Stimulated activated CD4-positive, alpha-beta T cell treated with anti-CD3 and anti-CD28 coated beads, Interleukin-4, amount 100 ng/mL, for 24 hours (primary cell): Measurements from ENCODE around the gene RNF7.
"Not testable (repeated sequence)": the region's sequence is repeated elsewhere in the genome, so short reads cannot be mapped to it uniquely, and the experiment has no call there.

Source experiments
- DNase-seq: peaks from one replicate; pipeline ENCODE4 v3.0.0-alpha.2; 2020

Gene RNF7

DNA sequence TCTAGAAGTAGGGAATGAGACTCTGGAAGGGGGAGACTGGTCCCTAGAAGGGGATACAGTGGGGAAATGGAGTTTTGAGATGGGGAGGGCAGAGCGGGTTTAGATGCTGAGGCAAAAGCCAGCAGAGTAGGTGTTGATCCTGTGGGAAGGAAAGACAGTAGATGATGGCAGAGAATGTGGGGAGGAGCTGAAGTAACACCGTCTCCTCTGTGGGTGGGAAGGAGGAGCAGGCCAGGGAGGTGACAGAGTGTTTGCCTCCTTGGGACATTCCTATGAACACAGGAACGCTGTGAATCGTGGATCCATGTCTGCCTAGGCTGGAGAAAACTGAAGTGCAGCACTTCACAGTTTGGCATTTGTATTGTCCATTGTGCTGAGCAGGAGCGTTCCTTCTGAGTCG is 45.5 kb downstream of the RNF7 start:
- no peak for DNase-seq

DNA sequence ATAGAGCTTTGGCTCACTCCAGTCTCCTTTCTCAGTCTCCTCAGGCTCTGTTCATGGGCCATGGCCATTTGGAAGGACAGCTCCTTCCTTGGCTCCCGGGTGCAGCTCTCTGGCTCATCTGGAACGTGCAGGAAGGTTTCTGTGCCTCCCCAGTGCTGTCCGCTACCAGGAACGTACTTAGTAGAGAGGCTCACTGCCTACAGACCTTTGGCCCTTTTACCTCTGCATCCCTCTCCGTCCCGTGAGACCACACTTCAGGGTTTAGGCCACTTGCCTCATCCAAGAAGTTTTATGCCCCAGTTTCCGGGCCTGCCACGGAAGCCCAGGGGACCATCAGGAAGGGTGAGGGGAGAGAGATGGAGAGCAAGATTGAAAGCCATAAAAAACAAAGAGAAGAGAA is 46.0 kb downstream of the RNF7 start:
- DNase-seq: no peak

DNA sequence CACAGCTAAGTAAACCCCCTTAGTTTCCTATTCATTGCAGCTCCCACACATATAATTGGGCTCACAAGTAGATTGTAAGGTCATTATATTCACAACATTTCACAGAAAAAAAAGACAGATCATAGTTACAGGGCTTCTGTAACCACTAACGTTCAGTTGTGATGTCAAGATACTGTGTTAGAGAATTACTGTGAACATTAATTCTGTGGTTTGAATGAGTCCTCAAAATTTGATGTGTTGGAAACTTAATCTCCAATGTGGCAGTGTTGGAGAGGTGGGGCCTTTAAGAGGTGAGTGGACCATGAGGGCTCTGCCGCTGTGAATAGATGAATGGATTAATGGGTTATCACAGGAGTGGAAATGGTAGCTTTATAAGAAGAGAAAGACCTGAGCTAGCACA is 46.4 kb downstream of the RNF7 start:
- DNase-seq: no peak

DNA sequence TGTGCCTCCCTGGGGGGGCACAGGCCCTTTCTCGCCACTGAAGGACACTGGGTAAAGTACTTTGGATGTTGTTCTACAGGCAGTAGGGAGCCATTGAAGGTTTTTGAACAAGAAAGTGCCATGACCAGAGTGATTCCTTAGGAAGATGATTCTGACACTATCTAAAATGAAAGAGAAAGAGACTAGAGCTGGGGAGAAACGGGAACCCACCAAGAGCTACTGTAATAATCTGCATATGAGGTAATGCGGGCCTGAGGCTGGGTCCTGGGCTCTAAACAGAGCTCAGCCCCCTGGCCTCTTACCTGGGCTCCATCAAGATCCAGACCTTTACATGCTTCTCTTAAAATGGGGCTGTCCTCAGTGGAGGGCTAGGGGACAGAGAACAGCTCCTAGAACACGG is 50.1 kb downstream of the RNF7 start:
- no peak for DNase-seq

DNA sequence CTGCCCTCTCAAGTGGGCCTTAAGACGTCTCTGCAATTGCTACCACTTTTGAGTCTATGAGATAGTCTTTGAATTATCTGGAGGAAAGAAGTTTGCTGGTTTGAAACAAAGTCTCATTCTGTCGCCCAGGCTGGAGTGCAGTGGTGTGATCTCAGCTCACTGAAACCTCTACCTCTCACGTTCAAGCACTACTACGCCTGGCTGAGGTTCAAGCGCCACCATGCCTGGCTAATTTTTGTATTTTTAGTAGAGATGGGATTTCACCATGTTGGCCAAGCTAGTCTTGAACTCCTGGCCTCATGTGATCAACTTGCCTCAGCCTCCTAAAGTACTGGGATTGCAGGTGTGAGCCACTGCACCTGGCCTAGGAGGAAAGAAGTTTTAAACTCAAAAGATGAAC is 50.7 kb downstream of the RNF7 start:
- not testable (repeated sequence) for DNase-seq

DNA sequence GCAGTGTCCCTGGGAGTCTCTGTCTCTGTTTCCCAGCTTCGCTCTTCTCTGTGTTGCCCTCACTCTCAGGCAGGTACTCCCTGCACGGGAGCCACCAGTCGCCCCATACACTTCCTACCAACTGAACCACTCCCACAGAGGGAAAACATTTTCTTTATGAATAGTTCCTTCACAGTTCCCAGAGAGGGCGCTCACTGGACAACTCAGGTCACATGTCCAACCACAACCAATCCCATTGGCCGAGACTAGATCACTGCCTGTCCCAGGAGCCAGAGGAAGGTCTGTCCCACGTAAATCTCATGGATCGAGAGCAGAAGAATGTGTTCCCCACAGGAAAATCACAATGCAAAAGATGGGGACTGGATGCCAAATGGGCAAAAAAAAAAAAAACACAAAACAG is 51.2 kb downstream of the RNF7 start:
- no peak for DNase-seq

DNA sequence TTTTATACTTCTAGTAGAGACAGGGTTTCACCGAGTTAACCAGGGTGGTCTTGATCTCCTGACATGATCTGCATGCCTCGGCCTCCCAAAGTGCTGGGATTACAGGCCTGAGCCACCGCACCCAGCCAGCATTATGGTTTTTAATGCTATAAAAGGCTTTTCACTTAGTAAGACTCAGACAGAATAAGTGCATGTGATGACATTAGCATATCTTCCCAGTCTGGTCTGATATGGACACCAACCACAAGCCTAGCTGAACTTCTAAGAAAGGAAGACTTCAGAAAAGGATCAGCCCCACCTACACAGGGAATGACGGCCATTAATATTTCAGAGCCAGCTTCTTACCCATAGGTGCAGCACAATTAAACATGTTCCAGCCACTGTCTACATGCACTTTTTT is 52.1 kb downstream of the RNF7 start:
- DNase-seq: no peak

DNA sequence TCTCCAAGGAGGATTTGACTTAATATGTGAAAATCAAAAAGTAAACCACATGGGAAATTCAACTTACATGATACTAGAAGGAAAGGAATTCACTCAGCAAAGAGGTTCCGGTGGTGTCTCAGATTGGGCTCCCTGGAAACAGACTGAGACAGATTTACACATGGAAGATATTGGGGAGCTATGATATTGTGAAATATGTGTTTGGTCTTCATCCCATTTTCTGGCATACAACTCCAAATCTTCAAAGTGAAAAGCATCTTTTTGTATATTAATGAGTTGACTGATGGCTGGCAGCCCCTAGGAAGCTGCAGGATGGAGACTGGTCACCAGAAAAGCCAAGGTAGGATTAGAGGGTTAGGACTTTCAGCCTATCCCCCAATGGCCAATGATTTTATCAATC is 54.4 kb downstream of the RNF7 start:
- DNase-seq: no peak

DNA sequence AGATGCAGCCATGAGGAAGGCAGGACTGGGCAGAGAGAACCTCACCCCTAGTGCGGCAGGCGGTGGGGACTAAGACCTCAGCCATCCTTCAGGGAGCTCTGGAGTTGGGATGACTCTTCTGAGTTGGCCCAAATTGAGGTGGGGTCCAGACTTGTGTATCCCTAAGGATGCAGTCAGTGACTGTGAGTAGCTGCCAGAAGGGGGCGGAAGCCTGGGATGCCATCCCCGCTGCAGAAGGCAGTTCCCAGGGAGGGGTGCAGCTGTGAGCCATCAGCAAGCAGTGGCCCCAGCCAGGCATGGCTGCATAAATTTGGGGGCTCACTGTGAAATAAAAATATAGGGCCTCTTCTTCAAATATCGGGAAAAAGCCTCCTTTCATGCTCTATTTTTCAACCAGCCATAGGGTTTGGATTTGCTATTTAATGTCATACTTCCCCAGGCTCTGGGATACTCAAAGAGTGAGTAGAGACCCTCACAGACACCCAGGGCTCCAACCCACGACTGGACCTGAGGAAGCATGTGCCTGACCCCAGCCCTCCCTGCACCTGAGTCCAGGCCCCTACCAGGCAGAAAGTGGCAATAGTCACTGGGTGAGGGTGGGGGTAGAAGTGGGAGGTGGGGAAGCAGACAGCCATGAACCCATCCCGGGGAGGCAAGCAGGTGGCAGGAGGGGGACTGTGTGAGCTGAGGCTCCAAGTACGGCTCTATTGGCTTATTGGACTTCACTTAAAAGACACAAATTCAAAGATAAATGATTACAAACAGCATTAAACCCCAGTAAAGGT is 55.6 kb downstream of the RNF7 start:
- DNase-seq: no peak

DNA sequence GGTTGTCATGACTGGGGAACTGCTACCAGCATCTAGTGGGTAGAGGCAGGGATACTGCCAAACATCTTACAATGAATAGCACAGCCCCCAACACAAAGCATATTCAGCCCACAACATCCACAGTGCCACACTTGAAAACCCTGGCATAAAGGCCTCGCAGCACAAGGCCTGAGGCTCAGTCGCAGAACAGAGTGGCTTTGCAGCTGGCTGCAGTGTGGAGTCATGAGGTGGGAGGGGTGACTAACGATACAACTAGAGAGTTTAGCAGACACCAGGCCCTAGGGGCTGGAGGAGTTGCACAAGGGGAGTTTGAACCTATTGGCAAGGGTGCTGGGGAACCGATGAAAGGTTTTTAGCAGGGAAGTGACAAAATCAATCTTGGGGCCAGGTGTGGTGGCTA is 57.2 kb downstream of the RNF7 start:
- peak; percentile 32 for DNase-seq

DNA sequence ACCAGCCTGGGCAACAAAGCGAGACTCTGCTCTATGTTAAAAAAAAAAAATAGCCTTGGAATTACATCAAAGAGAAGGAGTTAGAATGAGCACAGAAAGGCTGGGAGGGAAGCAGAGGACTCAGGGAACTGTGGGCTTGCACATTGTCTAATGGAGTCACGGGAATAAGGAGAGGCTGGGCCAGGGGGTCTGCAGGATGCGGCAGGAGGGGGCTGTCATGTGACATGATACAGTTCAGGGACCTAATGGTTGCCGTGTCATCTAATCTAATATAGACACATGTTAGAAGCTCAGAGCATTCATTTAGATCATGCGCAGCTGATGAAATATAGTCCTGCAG is 57.6 kb downstream of the RNF7 start:
- no peak for DNase-seq

DNA sequence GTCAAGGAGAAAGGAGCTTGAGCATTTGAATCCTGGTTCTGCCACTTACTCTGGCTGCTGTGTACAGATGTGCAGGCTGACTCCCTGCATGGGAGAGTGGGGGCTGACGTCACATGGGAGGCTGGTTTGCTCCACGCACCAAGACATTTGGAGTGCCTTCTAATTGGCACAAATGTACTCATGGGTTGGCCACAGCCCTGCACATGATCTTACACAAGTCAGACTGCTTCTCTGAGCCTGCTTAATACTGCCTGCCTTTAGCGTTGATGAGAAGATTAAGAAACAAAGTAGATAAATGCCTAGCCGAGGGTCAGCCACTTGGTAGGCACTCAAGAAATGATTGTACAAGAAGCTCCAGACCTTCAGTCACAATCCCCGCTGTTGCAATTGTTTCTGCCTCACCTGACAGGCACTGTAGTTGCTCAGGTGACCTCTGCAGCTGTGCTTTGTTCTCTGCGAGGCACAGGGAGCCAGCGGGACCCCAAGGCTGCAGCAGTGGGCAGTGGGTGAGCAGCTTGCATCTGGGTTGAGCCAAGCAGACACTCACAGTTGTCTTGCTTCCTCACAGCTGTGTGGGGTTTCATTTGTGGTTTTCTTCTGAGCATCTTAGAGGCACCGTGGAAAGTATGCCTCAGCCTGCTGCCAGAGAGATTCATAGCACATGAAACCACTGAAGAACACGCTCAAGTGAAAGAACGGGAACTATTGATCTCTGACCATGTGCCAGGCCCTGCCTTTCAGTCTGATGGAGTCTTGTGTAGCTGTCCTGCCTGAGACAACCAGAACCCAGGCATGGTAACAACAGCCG is 58.2 kb downstream of the RNF7 start:
- peak; percentile 85 for DNase-seq
